Measurements from ENCODE around the gene QSOX1. TPM values are rescaled to one million over a fixed set of nuclear protein-coding genes. Genes with fewer than 3 reads are reported as not detected.

The QSOX1 gene
- total RNA-seq, 1 donor from 2014 or later = 156 TPM

DNA sequence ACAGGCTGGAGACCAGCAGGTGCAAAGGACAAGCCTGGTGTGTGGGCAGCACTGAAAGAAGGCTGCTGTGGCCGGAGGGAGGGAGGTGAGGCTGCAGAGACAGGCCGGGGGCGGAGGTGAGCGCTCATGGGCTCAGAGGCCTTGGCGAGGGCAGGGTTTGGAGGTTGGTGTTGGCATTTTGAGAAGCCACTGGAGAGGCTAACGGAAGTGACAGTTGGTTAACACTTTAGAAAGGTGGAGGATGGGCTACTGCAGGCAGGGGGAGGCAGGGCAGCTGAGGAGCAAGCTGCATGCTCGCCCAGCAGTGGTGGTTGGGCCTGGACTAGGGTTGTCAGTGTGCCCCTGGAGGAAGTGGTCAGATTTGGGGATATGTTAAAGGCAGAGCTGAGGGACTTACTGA is 37.5 kb downstream of the QSOX1 start:
- TF ChIP-seq, protein P1, sequence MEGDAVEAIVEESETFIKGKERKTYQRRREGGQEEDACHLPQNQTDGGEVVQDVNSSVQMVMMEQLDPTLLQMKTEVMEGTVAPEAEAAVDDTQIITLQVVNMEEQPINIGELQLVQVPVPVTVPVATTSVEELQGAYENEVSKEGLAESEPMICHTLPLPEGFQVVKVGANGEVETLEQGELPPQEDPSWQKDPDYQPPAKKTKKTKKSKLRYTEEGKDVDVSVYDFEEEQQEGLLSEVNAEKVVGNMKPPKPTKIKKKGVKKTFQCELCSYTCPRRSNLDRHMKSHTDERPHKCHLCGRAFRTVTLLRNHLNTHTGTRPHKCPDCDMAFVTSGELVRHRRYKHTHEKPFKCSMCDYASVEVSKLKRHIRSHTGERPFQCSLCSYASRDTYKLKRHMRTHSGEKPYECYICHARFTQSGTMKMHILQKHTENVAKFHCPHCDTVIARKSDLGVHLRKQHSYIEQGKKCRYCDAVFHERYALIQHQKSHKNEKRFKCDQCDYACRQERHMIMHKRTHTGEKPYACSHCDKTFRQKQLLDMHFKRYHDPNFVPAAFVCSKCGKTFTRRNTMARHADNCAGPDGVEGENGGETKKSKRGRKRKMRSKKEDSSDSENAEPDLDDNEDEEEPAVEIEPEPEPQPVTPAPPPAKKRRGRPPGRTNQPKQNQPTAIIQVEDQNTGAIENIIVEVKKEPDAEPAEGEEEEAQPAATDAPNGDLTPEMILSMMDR (IDR thresholded peaks at IDR 0.05; ENCODE audit: insufficient read depth, low read depth, low read length) = no peak
- no peak for TF ChIP-seq EZH2 (IDR thresholded peaks at IDR 0.05; ENCODE audit: insufficient read depth, low read length)
- Mint-ChIP-seq H3K4me3 (ENCODE audit: unreplicated experiment) (no peak overlapping the region), H3K9me3 (ENCODE audit: unreplicated experiment) (peaks cover 2% of the 10 kb centered on the region), H3K27me3 (ENCODE audit: low read depth, unreplicated experiment) (peaks cover 18% of the 10 kb centered on the region), H3K4me1 (ENCODE audit: low read depth, unreplicated experiment) (no peaks in the 10 kb centered on the region), H3K36me3 (ENCODE audit: low read depth, unreplicated experiment) (peaks cover 41% of the 10 kb centered on the region), H3K27ac (ENCODE audit: unreplicated experiment) (no peak overlapping the region)
- FAIRE-seq (no peak), DNase-seq (ENCODE audit: low read depth) (no peak)
- Histone ChIP-seq H3K4me3 (ENCODE audit: insufficient read depth, low read depth, low read length) (no peak overlapping the region), H3K4me1 (ENCODE audit: insufficient read depth, low read length) (no peaks in the 10 kb centered on the region), H2AFZ (ENCODE audit: low read depth, low read length) (no peak overlapping the region), H3K36me3 (ENCODE audit: insufficient read depth, low read length) (peaks cover 17% of the 10 kb centered on the region), H3K4me2 (ENCODE audit: low read length) (no peak overlapping the region), H3K9me3 (ENCODE audit: insufficient read depth, low read depth, low read length) (no peaks in the 10 kb centered on the region), H3K9ac (ENCODE audit: low read length) (no peak overlapping the region), H3K27ac (ENCODE audit: low read depth, low read length) (no peak overlapping the region), H3K79me2 (ENCODE audit: insufficient read depth, low read length) (no peaks in the 10 kb centered on the region), H4K20me1 (ENCODE audit: insufficient read depth, low read length) (peaks cover 11% of the 10 kb centered on the region), H3K27me3 (ENCODE audit: insufficient read depth, low read length) (no peaks in the 10 kb centered on the region)

- H3K27me3 Mint-ChIP-seq (ENCODE audit: low read depth, unreplicated experiment) = peaks cover 18% of the 10 kb centered on the region
- peaks cover 47% of the 10 kb centered on the region for H3K36me3 Mint-ChIP-seq (ENCODE audit: low read depth, unreplicated experiment)
- no peaks in the 10 kb centered on the region for H3K4me1 Mint-ChIP-seq (ENCODE audit: low read depth, unreplicated experiment)
- Histone ChIP-seq H3K4me2 (ENCODE audit: low read length) (no peak overlapping the region), H2AFZ (ENCODE audit: low read depth, low read length) (no peak overlapping the region), H3K36me3 (ENCODE audit: insufficient read depth, low read length) (peaks cover 20% of the 10 kb centered on the region), H3K79me2 (ENCODE audit: insufficient read depth, low read length) (no peaks in the 10 kb centered on the region), H3K4me3 (ENCODE audit: insufficient read depth, low read depth, low read length) (no peak overlapping the region), H4K20me1 (ENCODE audit: insufficient read depth, low read length) (peaks cover 6% of the 10 kb centered on the region), H3K27me3 (ENCODE audit: insufficient read depth, low read length) (no peaks in the 10 kb centered on the region), H3K4me1 (ENCODE audit: insufficient read depth, low read length) (no peaks in the 10 kb centered on the region), H3K9ac (ENCODE audit: low read length) (no peak overlapping the region), H3K27ac (ENCODE audit: low read depth, low read length) (no peak overlapping the region), H3K9me3 (ENCODE audit: insufficient read depth, low read depth, low read length) (no peaks in the 10 kb centered on the region)
- no peak overlapping the region for H3K27ac Mint-ChIP-seq (ENCODE audit: unreplicated experiment)
- DNase-seq (ENCODE audit: low read depth) (no peak), FAIRE-seq (no peak)
- peaks cover 2% of the 10 kb centered on the region for H3K9me3 Mint-ChIP-seq (ENCODE audit: unreplicated experiment)
- TF ChIP-seq, protein P1 (IDR thresholded peaks at IDR 0.05; ENCODE audit: insufficient read depth, low read depth, low read length) = no peak
- TF ChIP-seq EZH2 (IDR thresholded peaks at IDR 0.05; ENCODE audit: insufficient read depth, low read length) = no peak
- H3K4me3 Mint-ChIP-seq (ENCODE audit: unreplicated experiment) = no peak overlapping the region
Measured at GRCh38 chr1:180193141-180194047, 38.7 kb downstream of the QSOX1 start.

GRCh38 chr1:180194048-180194425 is 39.4 kb downstream of the QSOX1 start:
- no peak overlapping the region for H3K27ac Mint-ChIP-seq (ENCODE audit: unreplicated experiment)
- DNase-seq (ENCODE audit: low read depth) (no peak), FAIRE-seq (no peak)
- Histone ChIP-seq H4K20me1 (ENCODE audit: insufficient read depth, low read length) (peaks cover under 1% of the 10 kb centered on the region), H3K4me1 (ENCODE audit: insufficient read depth, low read length) (no peaks in the 10 kb centered on the region), H3K4me3 (ENCODE audit: insufficient read depth, low read depth, low read length) (no peak overlapping the region), H3K9me3 (ENCODE audit: insufficient read depth, low read depth, low read length) (no peaks in the 10 kb centered on the region), H3K4me2 (ENCODE audit: low read length) (no peak overlapping the region), H3K79me2 (ENCODE audit: insufficient read depth, low read length) (no peaks in the 10 kb centered on the region), H3K36me3 (ENCODE audit: insufficient read depth, low read length) (peaks cover 15% of the 10 kb centered on the region), H2AFZ (ENCODE audit: low read depth, low read length) (no peak overlapping the region), H3K27me3 (ENCODE audit: insufficient read depth, low read length) (no peaks in the 10 kb centered on the region), H3K27ac (ENCODE audit: low read depth, low read length) (no peak overlapping the region), H3K9ac (ENCODE audit: low read length) (no peak overlapping the region)
- H3K27me3 Mint-ChIP-seq (ENCODE audit: low read depth, unreplicated experiment) = peaks cover 18% of the 10 kb centered on the region
- TF ChIP-seq, protein P1 (IDR thresholded peaks at IDR 0.05; ENCODE audit: insufficient read depth, low read depth, low read length) = no peak
- no peak for TF ChIP-seq EZH2 (IDR thresholded peaks at IDR 0.05; ENCODE audit: insufficient read depth, low read length)
- no peaks in the 10 kb centered on the region for H3K4me1 Mint-ChIP-seq (ENCODE audit: low read depth, unreplicated experiment)
- H3K36me3 Mint-ChIP-seq (ENCODE audit: low read depth, unreplicated experiment) = peaks cover 44% of the 10 kb centered on the region
- peaks cover 2% of the 10 kb centered on the region for H3K9me3 Mint-ChIP-seq (ENCODE audit: unreplicated experiment)
- H3K4me3 Mint-ChIP-seq (ENCODE audit: unreplicated experiment) = no peak overlapping the region

Data from astrocyte (in vitro differentiated cells and primary cell).